ENCODE results near the gene TMEM269.

- TF ChIP-seq CTCF (conservative IDR thresholded peaks at IDR 0.05) = no peak
- TF ChIP-seq EZH2 (IDR thresholded peaks at IDR 0.05; ENCODE audit: low read depth) = no peak
These were observed 5.1 kb upstream of the TMEM269 start for GRCh38 chr1:42779725-42780124.
